NCI-H82 (cell line): Measurements from ENCODE around the gene ARHGEF35.
"Not testable (repeated sequence)": the region's sequence is repeated elsewhere in the genome, so short reads cannot be mapped to it uniquely, and the experiment has no call there.

Experiments
- DNase-seq: peaks from one replicate; lab custom pipeline; 2025; lab: John Stamatoyannopoulos, UW

The ARHGEF35 gene

GRCh38 chr7:144195212-144195872 lies at the start of gene ARHGEF35:
Gene ARHGEF35, minus strand, starts transcription at chr7:144195833. Its CDS starts 7,450 bp downstream, at chr7:144188383.
- not testable (repeated sequence) for DNase-seq

GRCh38 chr7:144245372-144245771 lies 49.7 kb upstream of the ARHGEF35 start:
- DNase-seq, result not testable (repeated sequence)

GRCh38 chr7:144239365-144239764 lies 43.7 kb upstream of the ARHGEF35 start, which contains the start of gene OR2A42:
Gene OR2A42, minus strand, starts transcription at chr7:144239605. Its CDS starts 6,762 bp downstream, at chr7:144232843.
- not testable (repeated sequence) for DNase-seq

GRCh38 chr7:144238530-144239082 lies 43.0 kb upstream of the ARHGEF35 start:
- DNase-seq, result not testable (repeated sequence)

- DNase-seq, result not testable (repeated sequence)
These were observed 37.4 kb upstream of the ARHGEF35 start for GRCh38 chr7:144233039-144233438.

- not testable (repeated sequence) for DNase-seq
These were observed 35.4 kb upstream of the ARHGEF35 start for GRCh38 chr7:144231027-144231426.

GRCh38 chr7:144228810-144229209 lies 33.2 kb upstream of the ARHGEF35 start:
- not testable (repeated sequence) for DNase-seq

GRCh38 chr7:144226866-144227265 lies 31.2 kb upstream of the ARHGEF35 start:
- DNase-seq, result not testable (repeated sequence)

GRCh38 chr7:144223675-144224074 lies 28.0 kb upstream of the ARHGEF35 start:
- not testable (repeated sequence) for DNase-seq

- DNase-seq, result not testable (repeated sequence)
These were observed 24.9 kb upstream of the ARHGEF35 start for GRCh38 chr7:144220531-144220930.

GRCh38 chr7:144219149-144219548 lies 23.5 kb upstream of the ARHGEF35 start:
- not testable (repeated sequence) for DNase-seq

- DNase-seq, result not testable (repeated sequence)
These were observed 22.9 kb upstream of the ARHGEF35 start for GRCh38 chr7:144218581-144218980.

GRCh38 chr7:144217200-144217599 lies 21.6 kb upstream of the ARHGEF35 start:
- DNase-seq, result not testable (repeated sequence)

- DNase-seq, result not testable (repeated sequence)
These were observed 9.7 kb upstream of the ARHGEF35 start for GRCh38 chr7:144205306-144205705.

- not testable (repeated sequence) for DNase-seq
These were observed 7.5 kb upstream of the ARHGEF35 start for GRCh38 chr7:144203086-144203485.

GRCh38 chr7:144201978-144202377 lies 6.3 kb upstream of the ARHGEF35 start:
- not testable (repeated sequence) for DNase-seq

- DNase-seq, result not testable (repeated sequence)
These were observed 3.3 kb upstream of the ARHGEF35 start for GRCh38 chr7:144198934-144199333.

- not testable (repeated sequence) for DNase-seq
These were observed 1.2 kb downstream of the ARHGEF35 start for GRCh38 chr7:144194453-144194852.

- DNase-seq, result not testable (repeated sequence)
These were observed 1.9 kb downstream of the ARHGEF35 start for GRCh38 chr7:144193782-144194181.

GRCh38 chr7:144188578-144189171 lies 7.0 kb downstream of the ARHGEF35 start:
- DNase-seq, result not testable (repeated sequence)

GRCh38 chr7:144187848-144188247 lies 7.8 kb downstream of the ARHGEF35 start:
- not testable (repeated sequence) for DNase-seq

- DNase-seq, result not testable (repeated sequence)
These were observed 12.5 kb downstream of the ARHGEF35 start, which contains the start of gene CTAGE4 for GRCh38 chr7:144183166-144183565. Gene CTAGE4, plus strand, starts transcription at chr7:144183466. Its CDS starts 38 bp downstream, at chr7:144183504.

- not testable (repeated sequence) for DNase-seq
These were observed 16.5 kb downstream of the ARHGEF35 start for GRCh38 chr7:144179165-144179479.
